Stimulated activated CD4-positive, alpha-beta T cell treated with anti-CD3 and anti-CD28 coated beads, Interleukin-15, amount 100 ng/mL, for 24 hours (primary cell): ENCODE data around the gene CABS1.

ENCODE experiments used
- DNase-seq: peaks from one replicate; pipeline ENCODE4 v3.0.0-alpha.2; 2020

Gene CABS1

DNA sequence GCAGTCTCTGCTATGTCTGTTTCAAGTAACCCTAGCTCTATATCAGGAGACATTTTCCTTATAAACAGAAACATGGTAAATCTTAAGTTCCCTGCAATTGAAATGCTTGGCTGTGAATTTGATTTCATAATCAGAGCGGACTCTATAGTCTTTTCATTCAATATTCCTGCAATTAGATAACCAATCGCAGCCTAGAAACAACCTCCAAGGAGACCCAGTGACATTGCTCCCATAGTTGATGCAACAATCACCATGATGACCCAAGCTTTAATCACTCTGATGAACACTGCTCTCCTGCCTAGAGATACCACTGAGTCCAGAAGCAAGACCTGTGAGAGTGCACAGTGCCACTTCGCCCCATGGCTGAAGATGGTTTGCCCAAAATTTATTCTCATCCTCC lies at the start of gene CABS1:
Gene CABS1, plus strand, starts transcription at position 301 of the 400 bp plus-strand sequence. Its CDS starts 59 bp downstream, at position 360.
- no peak for DNase-seq

- DNase-seq = no peak
Measured at GRCh38 chr4:70288651-70289050, 46.1 kb upstream of the CABS1 start.

GRCh38 chr4:70291341-70291740 lies 43.4 kb upstream of the CABS1 start:
- DNase-seq = no peak

- DNase-seq = no peak
Measured at GRCh38 chr4:70297576-70297975, 37.2 kb upstream of the CABS1 start.

GRCh38 chr4:70298051-70298450 lies 36.7 kb upstream of the CABS1 start:
- no peak for DNase-seq

- no peak for DNase-seq
Measured at GRCh38 chr4:70299643-70300042, 35.1 kb upstream of the CABS1 start.

DNA sequence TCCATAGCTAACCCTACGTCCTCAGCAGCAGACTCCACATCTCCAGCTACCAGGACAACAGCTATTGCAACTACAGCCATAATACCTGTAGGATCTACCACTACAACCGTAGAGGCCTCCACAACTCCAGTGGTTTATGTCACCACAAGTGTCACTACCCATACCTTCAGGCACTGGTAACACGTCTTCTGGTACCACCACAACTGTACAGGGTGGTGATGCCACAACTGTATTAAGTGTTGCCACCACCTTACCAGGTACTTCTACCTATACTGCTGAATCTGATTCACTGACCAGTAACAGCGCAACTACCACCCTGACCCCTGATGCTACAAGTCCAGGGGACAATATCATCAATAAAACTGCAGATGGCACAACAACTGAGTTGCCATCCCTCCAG lies 34.6 kb upstream of the CABS1 start:
- no peak for DNase-seq

DNA sequence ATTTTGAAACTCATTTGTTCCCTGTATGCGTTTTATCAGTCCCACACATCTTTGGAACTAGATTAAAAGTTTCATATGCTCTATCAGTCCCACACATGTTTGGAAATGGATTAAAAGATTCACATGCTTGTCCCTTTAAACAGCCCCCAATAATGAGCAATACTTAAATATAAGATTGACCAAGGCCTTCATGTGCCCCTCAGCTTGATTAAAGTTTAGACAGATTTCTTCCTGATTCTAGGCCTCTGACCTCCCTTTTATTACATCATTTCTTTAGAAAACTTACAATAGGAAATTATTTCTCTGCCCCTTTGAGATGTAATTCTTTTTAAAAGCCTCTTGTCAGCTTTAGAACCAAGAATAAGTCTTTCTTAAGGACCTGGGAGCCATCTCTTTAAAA lies 31.7 kb upstream of the CABS1 start:
- DNase-seq = no peak

DNA sequence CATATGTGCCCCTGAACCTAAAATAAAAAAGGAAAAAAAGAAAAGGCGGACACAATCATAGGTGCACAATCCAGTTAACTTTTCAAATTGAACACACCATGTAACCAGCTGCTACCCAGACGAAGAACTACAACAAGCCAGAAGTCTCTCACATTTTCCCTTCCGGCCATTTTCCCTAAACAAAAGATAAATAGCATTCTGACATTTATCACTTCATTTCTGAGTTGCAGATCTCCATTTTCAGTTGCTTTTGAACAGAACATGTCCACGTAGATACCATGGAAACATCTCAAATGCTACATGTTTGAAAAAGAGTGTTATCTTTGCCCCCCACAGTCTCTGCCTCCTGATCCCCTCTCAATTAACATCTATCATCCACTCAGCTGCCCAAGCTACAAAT lies 29.2 kb upstream of the CABS1 start:
- DNase-seq = no peak

- no peak for DNase-seq
Measured at GRCh38 chr4:70306076-70306475, 28.7 kb upstream of the CABS1 start.

DNA sequence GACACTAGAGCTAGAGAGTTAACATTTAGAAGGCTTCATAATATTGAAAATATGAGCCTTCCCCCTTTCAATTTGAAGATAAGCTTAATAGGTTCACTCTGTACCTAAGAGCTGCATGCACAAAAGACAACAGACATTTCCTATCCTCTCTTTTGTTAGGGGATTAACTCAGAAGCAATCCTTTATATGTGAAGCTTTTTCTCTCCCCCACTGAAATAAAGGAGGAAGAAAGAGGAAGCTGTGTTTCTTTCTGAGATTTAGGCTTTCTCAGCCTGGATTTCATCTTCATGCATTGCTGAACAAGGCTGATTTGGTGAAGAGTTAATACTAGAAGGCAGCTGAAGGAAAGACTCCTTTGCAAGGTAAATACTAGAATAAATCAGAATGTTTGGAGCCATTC lies 21.0 kb upstream of the CABS1 start:
- no peak for DNase-seq

DNA sequence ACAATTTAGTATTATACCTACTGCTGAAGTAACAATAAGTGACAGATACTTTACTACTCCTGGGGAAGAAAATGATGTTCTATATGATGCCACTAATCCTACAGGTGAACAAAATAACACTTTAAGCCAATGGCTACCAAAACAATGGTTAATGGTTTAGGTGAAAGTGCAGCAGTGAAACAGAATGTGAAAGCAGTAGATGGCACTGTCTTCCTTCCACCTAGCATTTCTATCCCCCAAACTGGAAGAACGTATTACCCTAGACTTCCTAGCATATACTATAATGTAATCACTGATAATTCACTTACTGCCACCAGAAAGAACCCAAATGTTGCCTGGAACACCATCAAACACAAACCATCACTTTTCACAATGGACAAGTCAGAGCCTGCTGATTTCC lies 18.9 kb upstream of the CABS1 start:
- DNase-seq = no peak

GRCh38 chr4:70326052-70326451 lies 8.7 kb upstream of the CABS1 start:
- DNase-seq = no peak

- no peak for DNase-seq
Measured at GRCh38 chr4:70336043-70336442, 1.3 kb downstream of the CABS1 start.

DNA sequence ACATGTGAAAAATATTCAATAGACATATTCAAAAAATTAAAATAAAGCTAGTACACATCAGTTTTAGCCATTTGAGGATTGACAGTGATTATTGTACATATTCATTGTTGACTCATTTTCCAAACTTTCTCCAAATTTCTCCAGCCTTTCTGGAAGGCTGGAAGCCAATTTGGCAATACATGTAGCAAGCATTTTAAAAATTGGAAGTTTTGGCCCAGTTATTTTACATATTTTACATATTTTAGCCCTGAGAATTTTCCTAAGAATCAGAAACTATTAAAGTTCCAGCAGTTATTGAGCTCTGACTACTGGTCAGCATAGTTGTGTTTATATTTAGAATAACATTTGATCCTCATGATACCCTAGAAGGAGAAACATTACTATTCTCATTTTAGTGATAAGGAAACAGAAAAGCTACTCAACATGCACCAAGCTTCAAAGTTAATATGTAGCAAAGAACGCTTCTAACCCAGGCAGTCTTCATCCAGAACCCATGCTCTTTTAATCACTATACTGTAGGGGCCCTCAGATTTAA lies 3.2 kb downstream of the CABS1 start:
- no peak for DNase-seq

GRCh38 chr4:70356185-70356584 lies 21.4 kb downstream of the CABS1 start:
- no peak for DNase-seq

- DNase-seq = no peak
Measured at GRCh38 chr4:70359115-70359661, 24.4 kb downstream of the CABS1 start.

- no peak for DNase-seq
Measured at GRCh38 chr4:70360460-70360859, 25.7 kb downstream of the CABS1 start, which contains the start of gene SMR3A. SMR3A (plus strand) TSS chr4:70360760; CDS start chr4:70362116, 1,356 bp downstream.

DNA sequence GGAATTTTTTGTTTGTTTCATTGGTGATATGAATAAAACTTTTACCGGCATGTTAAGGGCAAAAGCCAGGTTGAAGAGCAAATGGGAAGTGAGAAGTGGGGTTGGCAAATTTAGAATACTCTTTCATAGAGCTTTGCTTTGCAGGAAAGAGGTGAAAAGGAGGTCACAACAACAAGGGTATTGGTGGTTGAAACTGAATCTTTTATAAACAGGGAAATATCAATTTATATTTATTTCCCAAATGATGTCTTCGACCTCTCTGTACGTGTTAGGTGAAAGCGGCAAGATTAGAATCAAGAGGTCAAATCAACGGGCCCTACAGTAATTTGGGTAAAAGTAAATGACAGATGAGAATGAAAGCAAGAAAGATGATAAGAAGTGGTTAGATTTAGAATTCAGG lies 29.2 kb downstream of the CABS1 start:
- DNase-seq = no peak

DNA sequence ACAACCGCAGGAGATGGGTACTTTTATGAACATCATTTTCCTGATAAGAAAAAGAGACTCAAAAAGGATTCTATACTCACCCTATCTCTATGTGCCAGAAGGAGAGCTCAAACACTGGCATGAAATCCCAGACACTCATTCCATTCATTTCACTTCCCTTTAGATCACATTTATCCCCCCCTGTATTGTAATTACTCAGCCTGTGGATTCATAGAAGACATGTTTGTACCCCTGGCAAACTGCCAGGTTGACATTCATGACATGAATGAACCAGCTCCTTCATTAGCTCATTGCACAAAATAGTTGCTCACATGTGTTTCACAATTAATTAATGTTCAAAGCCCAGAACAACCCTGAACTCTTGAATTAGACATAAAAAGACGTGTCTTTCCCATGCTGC lies 30.7 kb downstream of the CABS1 start:
- DNase-seq = no peak

DNA sequence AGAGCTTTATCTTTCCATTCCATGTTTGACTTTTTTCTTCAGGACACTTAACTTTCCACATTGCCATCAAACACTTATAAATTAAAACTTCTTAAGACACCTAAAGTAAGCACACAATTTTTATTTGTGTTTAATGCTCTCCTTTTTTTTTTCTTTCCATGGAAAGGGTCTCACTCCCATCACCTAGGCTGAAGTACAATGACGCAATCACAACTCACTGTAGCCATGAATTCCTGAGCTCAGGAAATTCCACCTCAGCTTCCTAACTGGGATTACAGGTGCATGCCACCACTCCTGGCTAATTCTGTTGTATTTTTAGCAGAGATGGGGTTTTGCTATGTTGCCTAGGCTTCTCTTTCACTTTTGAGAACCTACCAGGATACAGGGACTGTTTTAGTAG lies 33.0 kb downstream of the CABS1 start:
- no peak for DNase-seq

GRCh38 chr4:70371987-70372386 lies 37.2 kb downstream of the CABS1 start:
- no peak for DNase-seq

DNA sequence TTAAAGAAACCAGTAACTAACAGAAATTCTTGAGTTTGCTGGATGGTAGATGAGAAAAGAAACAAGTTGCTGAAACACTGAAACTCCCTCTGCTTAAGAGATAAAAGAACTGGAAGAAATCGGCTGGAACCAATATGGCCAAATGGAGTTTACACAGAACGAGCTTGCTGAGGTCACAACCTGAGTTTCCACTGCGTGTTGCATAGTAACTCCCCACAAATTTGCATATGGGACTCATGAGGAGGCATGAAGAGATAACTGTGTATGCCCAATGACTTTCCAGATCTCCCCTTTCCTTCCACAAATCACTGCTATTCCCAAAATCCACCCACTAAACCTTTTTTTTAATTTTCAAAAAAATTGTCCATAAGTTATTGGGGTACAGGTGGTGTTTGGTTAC lies 38.0 kb downstream of the CABS1 start:
- no peak for DNase-seq

GRCh38 chr4:70380578-70380977 lies 45.8 kb downstream of the CABS1 start:
- DNase-seq = no peak

DNA sequence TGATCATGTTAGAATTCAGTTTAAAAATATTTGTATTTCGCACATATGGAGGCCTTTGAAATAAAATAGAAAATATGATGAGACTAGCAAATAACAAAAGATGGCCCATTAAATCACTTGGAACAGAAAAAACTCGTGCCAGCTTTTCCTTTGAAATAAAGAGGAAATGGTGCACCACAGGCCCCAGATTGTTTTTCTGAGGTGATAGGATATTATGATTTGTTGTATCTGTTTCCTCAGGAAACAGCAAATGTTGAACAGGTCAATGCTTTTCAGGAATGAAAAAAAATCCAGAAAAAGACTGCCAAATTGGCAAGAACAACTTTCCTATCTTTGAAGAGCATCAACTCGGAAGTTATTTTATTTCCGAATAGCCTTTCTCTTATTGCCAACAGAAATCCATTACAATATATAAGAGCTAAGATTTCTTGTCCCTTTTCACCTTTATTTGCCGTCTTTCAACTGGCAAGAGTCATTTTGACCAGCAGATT lies 48.0 kb downstream of the CABS1 start, which contains the start of gene SMR3B:
Gene SMR3B, plus strand, starts transcription at position 441 of the 491 bp plus-strand sequence. CDS start 1,380 bp downstream, outside the sequence.
- no peak for DNase-seq
